ENCODE results near the gene BPNT1. TPM values are rescaled to one million over a fixed set of nuclear protein-coding genes. Genes with fewer than 3 reads are reported as not detected.

The BPNT1 gene
- total and polyA plus RNA-seq, 2 donors (not counting 3 experiments of a cell fraction or from before 2014, with no cell fraction given), result 20.3 to 29.0 TPM

DNA sequence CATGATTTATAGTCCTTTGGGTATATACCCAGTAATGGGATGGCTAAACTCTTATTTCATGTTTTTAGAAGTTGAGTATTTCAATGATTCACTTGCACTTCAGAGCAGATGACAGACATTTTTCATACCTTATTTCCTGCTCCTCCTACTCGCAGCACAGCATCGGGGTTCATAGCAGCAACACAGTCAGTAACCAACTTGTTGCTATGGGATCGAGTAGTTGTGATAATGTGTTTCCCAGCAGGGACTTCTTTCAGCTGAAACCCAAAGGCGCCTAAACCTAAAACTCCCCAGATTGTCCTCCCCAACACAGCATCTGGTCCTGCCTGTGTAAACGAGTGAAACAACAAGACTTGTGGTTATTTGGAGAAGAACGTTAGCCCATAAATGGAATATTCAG lies 27.0 kb downstream of the BPNT1 start:
- FAIRE-seq (no peak), DNase-seq (ENCODE audit: low read depth, low spot score) (no peak)
- Histone ChIP-seq H3K4me3 (replicated peaks in 1 of 3; ENCODE audit: insufficient read depth in 1 of 3, low read depth in 1 of 3, low read length in 3 of 3) (no peak overlapping the region), H3K9me3 (replicated peaks; ENCODE audit: control insufficient read depth, insufficient read depth, low read length) (no peaks in the 10 kb centered on the region), H3K4me2 (ENCODE audit: insufficient read depth, low read length) (no peak overlapping the region), H4K20me1 (replicated peaks; ENCODE audit: control insufficient read depth, extremely low read depth, insufficient read depth, low read length) (no peaks in the 10 kb centered on the region), H3K9me1 (replicated peaks; ENCODE audit: control insufficient read depth, extremely low read depth, insufficient read depth, low read length) (no peaks in the 10 kb centered on the region), H3K79me2 (ENCODE audit: control insufficient read depth, insufficient read depth, low read length) (no peaks in the 10 kb centered on the region), H3K4me1 (ENCODE audit: control insufficient read depth, extremely low read depth, insufficient read depth, low read length) (peaks cover 4% of the 10 kb centered on the region), H3K27me3 (ENCODE audit: control insufficient read depth in 2 of 2, insufficient read depth in 2 of 2, low read length in 2 of 2) (no peaks in the 10 kb centered on the region), H3K9ac (replicated peaks; ENCODE audit: extremely low read depth, insufficient read depth, low read length) (no peak overlapping the region), H2AFZ (ENCODE audit: low read depth, low read length) (no peak overlapping the region), H3K36me3 (ENCODE audit: control insufficient read depth in 2 of 2, extremely low read depth in 1 of 2, insufficient read depth in 2 of 2, low read length in 2 of 2) (peaks cover 3 to 7% of the 10 kb centered on the region in 2 experiments), H3K27ac (ENCODE audit: insufficient read depth, low read depth, low read length) (no peak overlapping the region)
- ChIA-PET CTCF (no interaction called here), POLR2A (no interaction called here)
- intact Hi-C loops (cut with micrococcal nuclease) (no loop called here), dilution Hi-C loops (cut with MboI; ENCODE audit: extremely low pct_ligation_motif_present, low sequenced_read_pairs) (no loop called here)
- TF ChIP-seq FOS (IDR thresholded peaks at IDR 0.05; ENCODE audit: borderline replicate concordance, insufficient read depth, low read length) (no peak), EZH2 (IDR thresholded peaks at IDR 0.05; ENCODE audit: borderline replicate concordance, low read depth, low read length, severe bottlenecking) (no peak), MYC (IDR thresholded peaks at IDR 0.05; ENCODE audit: low read depth, low read length) (no peak), POLR2AphosphoS5 (IDR thresholded peaks at IDR 0.05; ENCODE audit: insufficient read depth, low read depth, low read length) (no peak), JUN (IDR thresholded peaks at IDR 0.05; ENCODE audit: borderline replicate concordance, insufficient read depth, insufficient read length, low read depth) (no peak), GATA2 (IDR thresholded peaks at IDR 0.05; ENCODE audit: insufficient read depth, insufficient read length, low read depth, low read length) (no peak), POLR2A (IDR thresholded peaks at IDR 0.05; ENCODE audit: low read depth, low read length) (no peak)
- TF ChIP-seq, protein P1, sequence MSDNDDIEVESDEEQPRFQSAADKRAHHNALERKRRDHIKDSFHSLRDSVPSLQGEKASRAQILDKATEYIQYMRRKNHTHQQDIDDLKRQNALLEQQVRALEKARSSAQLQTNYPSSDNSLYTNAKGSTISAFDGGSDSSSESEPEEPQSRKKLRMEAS (IDR thresholded peaks at IDR 0.05; ENCODE audit: insufficient read depth, insufficient read length), result no peak
- TF ChIP-seq, protein P2, sequence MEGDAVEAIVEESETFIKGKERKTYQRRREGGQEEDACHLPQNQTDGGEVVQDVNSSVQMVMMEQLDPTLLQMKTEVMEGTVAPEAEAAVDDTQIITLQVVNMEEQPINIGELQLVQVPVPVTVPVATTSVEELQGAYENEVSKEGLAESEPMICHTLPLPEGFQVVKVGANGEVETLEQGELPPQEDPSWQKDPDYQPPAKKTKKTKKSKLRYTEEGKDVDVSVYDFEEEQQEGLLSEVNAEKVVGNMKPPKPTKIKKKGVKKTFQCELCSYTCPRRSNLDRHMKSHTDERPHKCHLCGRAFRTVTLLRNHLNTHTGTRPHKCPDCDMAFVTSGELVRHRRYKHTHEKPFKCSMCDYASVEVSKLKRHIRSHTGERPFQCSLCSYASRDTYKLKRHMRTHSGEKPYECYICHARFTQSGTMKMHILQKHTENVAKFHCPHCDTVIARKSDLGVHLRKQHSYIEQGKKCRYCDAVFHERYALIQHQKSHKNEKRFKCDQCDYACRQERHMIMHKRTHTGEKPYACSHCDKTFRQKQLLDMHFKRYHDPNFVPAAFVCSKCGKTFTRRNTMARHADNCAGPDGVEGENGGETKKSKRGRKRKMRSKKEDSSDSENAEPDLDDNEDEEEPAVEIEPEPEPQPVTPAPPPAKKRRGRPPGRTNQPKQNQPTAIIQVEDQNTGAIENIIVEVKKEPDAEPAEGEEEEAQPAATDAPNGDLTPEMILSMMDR (IDR thresholded peaks at IDR 0.05; ENCODE audit: extremely low read depth in 1 of 2, insufficient read depth in 1 of 2, low read depth in 1 of 2, low read length in 2 of 2), result no peak
- BruUV-seq (replicated peaks), result no TSS peak

Measured in endothelial cell of umbilical vein (primary cell).